Measurements from ENCODE around the gene THOC7.

GRCh38 chr3:63847718-63848450, 15.7 kb downstream of the THOC7 start:
- TF ChIP-seq CTCF (conservative IDR thresholded peaks at IDR 0.05; ENCODE audit: low read depth, low read length) (no peak), EZH2 (IDR thresholded peaks at IDR 0.05; ENCODE audit: low read length, unreplicated experiment) (no peak)

Measured in PC-3 (cell line).